Measurements from ENCODE around the gene DNAJC8. TPM values are rescaled to one million over a fixed set of nuclear protein-coding genes. Genes with fewer than 3 reads are reported as not detected.
A peak's percentile ranks its signal among the peaks of the same experiment; 100 is the strongest.

The DNAJC8 gene
- polyA plus RNA-seq, 1 of the 3 experiments (the other 2 are of a cell fraction) = 50.9 TPM

GRCh38 chr1:28249013-28249865 is 16.4 kb upstream of the DNAJC8 start:
- Histone ChIP-seq H3K4me1 (ENCODE audit: control insufficient read depth in 1 of 2, insufficient read depth in 2 of 2, low read depth in 1 of 2, low read length in 1 of 2) (peaks cover 19 to 22% of the 10 kb centered on the region in 2 experiments; a peak in 3 of 4 replicates), H3K36me3 (replicated peaks in 1 of 2; ENCODE audit: control insufficient read depth in 1 of 2, insufficient read depth in 2 of 2, low read length in 1 of 2) (no peaks in the 10 kb centered on the region), H3K9ac (peak overlapping the region; percentile 13; the same call in 1 of the 2 replicates), H3K9me2 (no peaks in the 10 kb centered on the region), H3K27me3 (ENCODE audit: insufficient read depth) (no peaks in the 10 kb centered on the region), H4K20me1 (ENCODE audit: insufficient read depth) (no peaks in the 10 kb centered on the region), H2AFZ (ENCODE audit: low read depth) (peak overlapping the region; percentile 84; the same call in 1 of the 2 replicates), H3K4me3 (ENCODE audit: low read depth in 2 of 2, low read length in 1 of 2) (peak overlapping the region; percentile 28 to 62), H3F3A (replicated peaks; ENCODE audit: insufficient read depth) (peaks cover 19% of the 10 kb centered on the region), H3K79me2 (ENCODE audit: insufficient read depth) (0 out of 2 replicates have a peak, but pooled peaks cover 3% of the 10 kb centered on the region), H3K27ac (ENCODE audit: low read depth in 2 of 2, low read length in 1 of 2) (peak overlapping the region; percentile 70 to 95), H3K9me3 (no peaks in the 10 kb centered on the region), H3K4me2 (peak overlapping the region; percentile 78)
- WGBS (ENCODE audit: low lambda C conversion rate) = 21% methylated on average over 3 of the region's 3 CpGs
- ChIA-PET POLR2A (interaction anchor here (0.6 to 1.9 kb wide), 8 partner anchors 11 to 263 kb away, joined by 3 to 11 read pairs (median 4); partner anchors contain the start of genes ATP5IF1, MED18 and SESN2), CTCF (interaction anchor here (0.6 to 4.0 kb wide), 44 partner anchors 8 to 565 kb away, joined by 3 to 36 read pairs (median 4); partner anchors contain the start of genes ATP5IF1, DNAJC8, MED18 and PHACTR4)
- peak; percentile 31 for DNase-seq
- TF ChIP-seq RFX5 (IDR thresholded peaks at IDR 0.05; ENCODE audit: low read length) = 0 out of 2 replicates have a peak, but pooled peaks have one; percentile 47
- TF ChIP-seq NFIC (IDR thresholded peaks at IDR 0.05; ENCODE audit: borderline replicate concordance) = peak; percentile 16; the same call in 1 of the 2 replicates
- TF ChIP-seq MEF2A (IDR thresholded peaks at IDR 0.05; ENCODE audit: borderline replicate concordance, low read depth) = no peak
- no peak for TF ChIP-seq USF2 (IDR thresholded peaks at IDR 0.05; ENCODE audit: borderline replicate concordance, low read depth, low read length)
- no peak; a peak in 1 of 4 replicates for TF ChIP-seq EP300 (IDR thresholded peaks at IDR 0.05; ENCODE audit: borderline replicate concordance in 1 of 2, low read depth in 1 of 2, low read length in 1 of 2)
- TF ChIP-seq USF1 (IDR thresholded peaks at IDR 0.05; ENCODE audit: borderline replicate concordance, low read depth) = no peak
- no peak for TF ChIP-seq GABPA (IDR thresholded peaks at IDR 0.05; ENCODE audit: low read depth)
- TF ChIP-seq TAF1 (IDR thresholded peaks at IDR 0.05; ENCODE audit: borderline replicate concordance, low read depth, low read length) = no peak
- no peak for TF ChIP-seq CTCF (IDR thresholded peaks at IDR 0.05)
- TF ChIP-seq GATA2 (CRISPR knock-in tag; IDR thresholded peaks at IDR 0.05) = no peak; the same call in 1 of the 2 replicates
- no peak for TF ChIP-seq ELF1 (IDR thresholded peaks at IDR 0.05)
- no peak for TF ChIP-seq NRF1 (IDR thresholded peaks at IDR 0.05; ENCODE audit: low read depth, low read length)
- no peak for TF ChIP-seq SMC3 (IDR thresholded peaks at IDR 0.05; ENCODE audit: low read depth, low read length)
- no peak for TF ChIP-seq IRF3 (IDR thresholded peaks at IDR 0.05; ENCODE audit: low read depth, low read length)
- no peak for TF ChIP-seq FOXM1 (IDR thresholded peaks at IDR 0.05; ENCODE audit: low read depth)
- TF ChIP-seq RCOR1 (IDR thresholded peaks at IDR 0.05; ENCODE audit: low read length) = no peak
- no peak for TF ChIP-seq MXI1 (IDR thresholded peaks at IDR 0.05; ENCODE audit: low read depth, low read length)
- TF ChIP-seq MAX (IDR thresholded peaks at IDR 0.05; ENCODE audit: low read depth) = no peak
- TF ChIP-seq POLR2AphosphoS5 (IDR thresholded peaks at IDR 0.05; ENCODE audit: low read depth, low read length) = no peak
- TF ChIP-seq ZBTB33 (IDR thresholded peaks at IDR 0.05; ENCODE audit: borderline replicate concordance, low read depth) = no peak
- TF ChIP-seq RXRA (IDR thresholded peaks at IDR 0.05; ENCODE audit: borderline replicate concordance, low read depth) = no peak
- no peak for TF ChIP-seq YY1 (IDR thresholded peaks at IDR 0.05; ENCODE audit: low read depth)
- TF ChIP-seq RAD21 (IDR thresholded peaks at IDR 0.05; ENCODE audit: low read length) = no peak
- no peak for TF ChIP-seq FOXJ3 (CRISPR knock-in tag; IDR thresholded peaks at IDR 0.05)
- no peak for TF ChIP-seq CHD2 (IDR thresholded peaks at IDR 0.05; ENCODE audit: low read length, partially characterized antibody)
- TF ChIP-seq TCF12 (IDR thresholded peaks at IDR 0.05) = no peak
- no peak for TF ChIP-seq SIN3A (IDR thresholded peaks at IDR 0.05; ENCODE audit: borderline replicate concordance, low read depth, low read length)
